MCF 10A (cell line): Measurements from ENCODE around the gene UVRAG. TPM values are rescaled to one million over a fixed set of nuclear protein-coding genes. Genes with fewer than 3 reads are reported as not detected.

Experiments
- BruUV-seq: library from RNA; stranded (reverse); fragments of 400-500 nt; replicated peaks from 2 replicates; lab custom pipeline; 2021; lab: Mats Ljungman, UMichigan
- CTCF ChIA-PET: fragments of 300-600 bp; sonication (Branson Sonifier 250); formaldehyde crosslinking; extraction: SDS; loops from one replicate; lab custom pipeline; 2021; ENCODE audit warnings: antibody characterized with exemption, inconsistent platforms; lab: Yijun Ruan, JAX
- POLR2A ChIA-PET: fragments of 300-600, 350-650 bp; sonication (Branson Sonifier 250); formaldehyde crosslinking; extraction: SDS; loops from one replicate; lab custom pipeline; 2020; ENCODE audit warnings: antibody characterized with exemption, inconsistent platforms; lab: Yijun Ruan, JAX
- DNase-seq: peaks from one replicate; pipeline ENCODE4 v3.0.0-alpha.2; 2018; ENCODE audit not compliant: unreplicated experiment
- H3K27ac Mint-ChIP-seq: one replicate; pipeline ENCODE4 v1.8.0; 2022; ENCODE audit warnings: mild to moderate bottlenecking, low read depth, mixed read lengths; ENCODE audit not compliant: unreplicated experiment
- H3K27me3 Mint-ChIP-seq: one replicate; pipeline ENCODE4 v1.8.0; 2022; ENCODE audit warnings: mixed read lengths; ENCODE audit not compliant: insufficient read depth, unreplicated experiment
- H3K36me3 Mint-ChIP-seq: one replicate; pipeline ENCODE4 v1.8.0; 2022; ENCODE audit warnings: mild to moderate bottlenecking, moderate library complexity, mixed read lengths; ENCODE audit not compliant: insufficient read depth, unreplicated experiment
- H3K4me1 Mint-ChIP-seq: one replicate; pipeline ENCODE4 v1.8.0; 2022; ENCODE audit warnings: mixed read lengths; ENCODE audit not compliant: insufficient read depth, unreplicated experiment
- H3K4me3 Mint-ChIP-seq: one replicate; pipeline ENCODE4 v1.8.0; 2022; ENCODE audit warnings: mild to moderate bottlenecking, moderate library complexity, mixed read lengths; ENCODE audit not compliant: unreplicated experiment
- H3K9me3 Mint-ChIP-seq: one replicate; pipeline ENCODE4 v1.8.0; 2022; ENCODE audit warnings: mixed read lengths; ENCODE audit not compliant: unreplicated experiment
- intact Hi-C: fragments of 100-400 bp; cut with micrococcal nuclease; formaldehyde crosslinking; loops from 2 replicates; pipeline ENCODE4 v1.14.1; 2022
- total RNA-seq: library from RNA; stranded (reverse); gene quantifications from 2 replicates; pipeline ENCODE4 v1.2.3, GENCODE V29; 2022
- TF ChIP-seq, protein P1 (sequence below): fragments of 200-600 bp; IDR thresholded peaks from one replicate; pipeline ENCODE4 v1.8.0; 2022; ENCODE audit warnings: antibody characterized with exemption, mild to moderate bottlenecking; ENCODE audit not compliant: unreplicated experiment

The UVRAG gene
- total RNA-seq, 1 experiment from 2014 or later: 12.4 TPM

DNA sequence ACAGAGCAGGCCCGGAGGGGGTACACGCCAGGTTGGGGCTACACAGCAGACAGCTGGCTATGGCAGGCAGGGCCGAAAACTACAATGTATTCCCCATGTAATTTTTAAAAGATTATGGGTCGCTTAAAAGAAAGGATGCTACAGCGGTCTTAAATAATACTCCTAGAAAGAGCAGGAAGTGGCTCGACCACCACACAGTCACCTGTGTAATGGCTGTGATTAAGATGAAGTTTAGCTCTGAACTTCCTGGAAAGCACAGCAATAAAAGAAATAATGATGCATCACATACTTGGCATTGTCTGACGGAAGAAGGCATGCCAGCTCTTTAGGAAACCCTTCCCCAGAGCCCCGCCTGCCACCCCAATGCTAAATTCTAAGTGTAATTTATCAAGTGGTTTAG lies 358.7 kb downstream of the UVRAG start:
- Mint-ChIP-seq H3K27ac (no peak overlapping the region), H3K4me3 (no peak overlapping the region), H3K27me3 (peaks cover under 1% of the 10 kb centered on the region), H3K36me3 (no peaks in the 10 kb centered on the region), H3K4me1 (no peaks in the 10 kb centered on the region), H3K9me3 (no peaks in the 10 kb centered on the region)
- intact Hi-C loops: no loop called here
- no TSS peak for BruUV-seq
- ChIA-PET CTCF (interaction anchor here (0.6 kb wide), 1 partner anchor 14 kb away, joined by 3 read pairs; no protein-coding TSS in a partner anchor), POLR2A (no interaction called here)
- TF ChIP-seq, protein P1, sequence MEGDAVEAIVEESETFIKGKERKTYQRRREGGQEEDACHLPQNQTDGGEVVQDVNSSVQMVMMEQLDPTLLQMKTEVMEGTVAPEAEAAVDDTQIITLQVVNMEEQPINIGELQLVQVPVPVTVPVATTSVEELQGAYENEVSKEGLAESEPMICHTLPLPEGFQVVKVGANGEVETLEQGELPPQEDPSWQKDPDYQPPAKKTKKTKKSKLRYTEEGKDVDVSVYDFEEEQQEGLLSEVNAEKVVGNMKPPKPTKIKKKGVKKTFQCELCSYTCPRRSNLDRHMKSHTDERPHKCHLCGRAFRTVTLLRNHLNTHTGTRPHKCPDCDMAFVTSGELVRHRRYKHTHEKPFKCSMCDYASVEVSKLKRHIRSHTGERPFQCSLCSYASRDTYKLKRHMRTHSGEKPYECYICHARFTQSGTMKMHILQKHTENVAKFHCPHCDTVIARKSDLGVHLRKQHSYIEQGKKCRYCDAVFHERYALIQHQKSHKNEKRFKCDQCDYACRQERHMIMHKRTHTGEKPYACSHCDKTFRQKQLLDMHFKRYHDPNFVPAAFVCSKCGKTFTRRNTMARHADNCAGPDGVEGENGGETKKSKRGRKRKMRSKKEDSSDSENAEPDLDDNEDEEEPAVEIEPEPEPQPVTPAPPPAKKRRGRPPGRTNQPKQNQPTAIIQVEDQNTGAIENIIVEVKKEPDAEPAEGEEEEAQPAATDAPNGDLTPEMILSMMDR: no peak
- no peak for DNase-seq

DNA sequence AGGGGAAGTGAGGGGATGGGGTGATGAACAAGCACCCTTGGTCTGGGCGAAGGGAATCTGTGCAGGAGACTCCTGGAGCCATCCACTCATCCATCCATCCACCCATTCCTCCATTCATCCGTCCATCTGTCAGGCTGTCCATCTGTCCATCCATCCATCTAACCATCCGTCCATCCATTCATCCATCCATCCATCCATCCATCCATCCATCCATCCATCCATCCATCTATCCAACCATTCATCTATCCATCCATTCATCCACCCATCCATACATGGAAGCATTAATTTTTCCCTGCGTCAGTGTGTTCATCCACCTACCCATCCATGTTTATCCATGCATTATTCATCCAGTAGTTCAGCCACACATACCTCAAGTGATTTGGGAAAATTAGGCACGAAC lies 359.3 kb downstream of the UVRAG start:
- intact Hi-C loops: no loop called here
- TF ChIP-seq, protein P1: no peak
- no TSS peak for BruUV-seq
- Mint-ChIP-seq H3K27ac (no peak overlapping the region), H3K27me3 (no peaks in the 10 kb centered on the region), H3K36me3 (no peaks in the 10 kb centered on the region), H3K4me3 (no peak overlapping the region), H3K4me1 (no peaks in the 10 kb centered on the region), H3K9me3 (no peaks in the 10 kb centered on the region)
- CTCF ChIA-PET: no interaction called here
- POLR2A ChIA-PET: no interaction called here
- no peak for DNase-seq

DNA sequence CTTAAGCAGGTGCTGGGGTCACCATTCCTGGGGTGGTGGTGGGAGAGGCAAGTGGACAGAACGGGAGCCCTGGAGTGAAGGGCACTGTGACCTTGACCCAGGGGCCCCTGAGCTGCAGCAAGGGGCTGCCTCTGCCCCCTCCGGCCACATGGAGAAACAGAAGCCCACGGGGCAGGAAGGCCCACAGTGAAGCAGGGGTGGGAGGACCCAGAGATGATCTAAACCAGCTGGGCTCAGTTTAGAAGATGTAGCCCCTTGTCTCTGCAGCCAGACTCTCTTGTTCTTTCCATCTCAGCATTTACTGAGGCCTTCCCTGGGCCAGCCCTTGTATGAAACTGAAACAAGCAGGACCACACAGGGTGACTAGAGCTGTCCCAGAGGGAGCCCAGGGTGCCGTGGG lies 360.8 kb downstream of the UVRAG start:
- ChIA-PET POLR2A (no interaction called here), CTCF (no interaction called here)
- H3K36me3 Mint-ChIP-seq: no peaks in the 10 kb centered on the region
- no peak overlapping the region for H3K27ac Mint-ChIP-seq
- H3K4me3 Mint-ChIP-seq: no peak overlapping the region
- no peaks in the 10 kb centered on the region for H3K27me3 Mint-ChIP-seq
- intact Hi-C loops: no loop called here
- H3K4me1 Mint-ChIP-seq: no peaks in the 10 kb centered on the region
- TF ChIP-seq, protein P1: no peak
- H3K9me3 Mint-ChIP-seq: no peaks in the 10 kb centered on the region
- BruUV-seq: no TSS peak
- no peak for DNase-seq

DNA sequence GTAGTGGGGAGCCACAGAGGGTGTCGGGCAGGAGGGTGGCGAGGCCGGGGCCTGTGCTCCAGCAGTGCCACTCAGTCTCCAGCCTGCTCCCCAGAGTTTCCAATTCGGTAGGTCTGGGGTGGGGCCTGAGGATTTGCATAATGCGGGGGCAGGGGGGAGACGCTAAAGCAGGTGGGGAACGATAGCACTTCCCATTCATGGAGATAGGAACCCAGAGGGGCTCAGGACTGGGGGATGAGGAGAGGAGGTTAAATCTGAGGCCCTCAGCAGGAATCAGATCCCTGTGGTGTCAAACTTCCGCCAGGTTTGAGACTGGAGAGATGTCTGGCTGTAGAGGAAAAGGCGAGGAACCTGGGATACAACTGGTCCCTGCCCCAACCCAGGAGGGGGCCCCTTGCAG lies 361.5 kb downstream of the UVRAG start:
- ChIA-PET CTCF (no interaction called here), POLR2A (no interaction called here)
- intact Hi-C loops: no loop called here
- Mint-ChIP-seq H3K27ac (no peak overlapping the region), H3K36me3 (no peaks in the 10 kb centered on the region), H3K27me3 (no peaks in the 10 kb centered on the region), H3K4me1 (no peaks in the 10 kb centered on the region), H3K4me3 (no peak overlapping the region), H3K9me3 (no peaks in the 10 kb centered on the region)
- TF ChIP-seq, protein P1: no peak
- no TSS peak for BruUV-seq
- DNase-seq: no peak
